ENCODE measurements around the gene TYRP1.
"Not testable (repeated sequence)": the region's sequence is repeated elsewhere in the genome, so short reads cannot be mapped to it uniquely, and the experiment has no call there.

TYRP1 gene, protein sequence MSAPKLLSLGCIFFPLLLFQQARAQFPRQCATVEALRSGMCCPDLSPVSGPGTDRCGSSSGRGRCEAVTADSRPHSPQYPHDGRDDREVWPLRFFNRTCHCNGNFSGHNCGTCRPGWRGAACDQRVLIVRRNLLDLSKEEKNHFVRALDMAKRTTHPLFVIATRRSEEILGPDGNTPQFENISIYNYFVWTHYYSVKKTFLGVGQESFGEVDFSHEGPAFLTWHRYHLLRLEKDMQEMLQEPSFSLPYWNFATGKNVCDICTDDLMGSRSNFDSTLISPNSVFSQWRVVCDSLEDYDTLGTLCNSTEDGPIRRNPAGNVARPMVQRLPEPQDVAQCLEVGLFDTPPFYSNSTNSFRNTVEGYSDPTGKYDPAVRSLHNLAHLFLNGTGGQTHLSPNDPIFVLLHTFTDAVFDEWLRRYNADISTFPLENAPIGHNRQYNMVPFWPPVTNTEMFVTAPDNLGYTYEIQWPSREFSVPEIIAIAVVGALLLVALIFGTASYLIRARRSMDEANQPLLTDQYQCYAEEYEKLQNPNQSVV
- long read RNA-seq, donor 1: 0 reads
- long read RNA-seq, donor 2: 0 reads
- long read RNA-seq, donor 3: 0 reads
- long read RNA-seq, donor 4: 0 reads
- long read RNA-seq, donor 5: 0 reads
- long read RNA-seq, donor 6: 0 reads
- long read RNA-seq, donor 7: 0 reads
- long read RNA-seq, donor 8: 0 reads

DNA sequence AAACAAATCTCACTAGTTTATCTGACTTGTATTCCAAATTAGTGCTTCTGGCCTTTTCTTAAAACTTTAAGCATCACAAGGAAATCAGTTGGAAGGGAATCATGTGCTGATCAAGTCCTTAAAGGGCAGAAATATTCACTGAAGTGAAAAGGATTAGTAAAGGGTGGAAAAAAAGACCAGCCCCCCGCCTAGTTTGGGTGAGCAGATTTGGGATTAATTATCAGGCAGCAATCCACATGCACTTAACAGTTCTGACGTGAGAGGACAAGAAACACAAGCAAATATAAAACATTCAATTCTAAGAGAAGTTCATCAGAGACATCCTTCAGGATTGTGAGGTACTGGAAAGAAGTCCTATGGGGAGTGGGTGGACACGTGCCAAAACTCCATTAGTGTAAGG is at the start of gene TYRP1:
Gene TYRP1, plus strand, starts transcription at position 245 of the 400 bp plus-strand sequence. CDS start 612 bp downstream, outside the sequence.
- DNase-seq: no peak

DNA sequence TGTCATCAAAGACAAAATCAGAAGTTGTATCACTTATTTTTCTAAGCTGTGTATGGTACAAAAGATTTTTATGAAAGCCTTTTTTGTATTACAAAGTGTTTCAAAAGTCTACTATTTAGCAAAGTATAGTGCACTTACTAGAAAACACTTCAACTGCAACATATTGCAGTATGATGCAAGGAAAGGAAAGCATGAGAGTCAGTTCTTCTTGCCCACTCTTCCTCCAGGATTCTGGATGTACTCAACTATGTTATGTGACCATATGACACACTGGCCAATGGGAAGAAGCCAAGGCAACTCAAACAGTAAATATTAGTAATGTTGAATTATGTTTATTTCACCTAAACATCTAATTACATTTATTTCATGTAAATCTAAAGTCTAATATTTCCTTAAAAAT is 49.5 kb upstream of the TYRP1 start:
- no peak for DNase-seq

DNA sequence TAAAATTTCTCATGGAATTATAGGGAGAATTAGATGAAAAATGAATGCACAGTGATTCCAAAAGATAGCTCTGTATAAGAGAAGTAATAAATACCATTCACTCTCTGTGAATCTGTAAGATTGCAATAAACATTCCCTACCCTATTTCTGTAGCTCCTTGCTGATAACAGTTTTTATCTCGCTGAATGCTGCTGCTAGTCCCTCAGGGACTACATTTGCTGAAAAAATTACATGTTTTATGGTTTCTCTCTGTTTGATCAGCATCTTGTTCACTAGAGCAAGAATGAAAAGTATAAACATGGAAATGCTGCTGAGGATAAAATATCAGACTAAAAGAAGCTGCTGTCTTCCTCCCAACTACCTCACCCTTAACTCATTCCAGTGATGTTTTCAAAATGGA is 44.3 kb upstream of the TYRP1 start:
- DNase-seq: no peak

DNA sequence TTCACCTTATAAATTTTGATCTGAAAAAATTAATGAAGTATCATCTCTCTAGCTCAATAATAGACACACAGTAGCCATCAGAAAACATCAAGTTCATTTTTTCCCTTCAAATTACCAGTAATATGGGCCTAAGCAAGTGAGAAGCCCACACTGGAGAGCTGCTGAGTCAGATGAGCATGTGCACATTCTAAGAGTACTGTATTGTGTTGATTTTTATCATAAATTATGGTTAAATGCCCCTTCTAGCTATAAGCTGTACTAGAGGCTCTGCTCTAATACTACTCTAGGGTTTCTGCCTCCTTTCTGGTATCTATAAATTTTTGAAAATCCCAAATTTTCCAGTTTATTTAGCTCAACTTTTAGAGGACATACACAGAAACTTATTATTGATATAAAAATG is 42.1 kb upstream of the TYRP1 start:
- DNase-seq: no peak

DNA sequence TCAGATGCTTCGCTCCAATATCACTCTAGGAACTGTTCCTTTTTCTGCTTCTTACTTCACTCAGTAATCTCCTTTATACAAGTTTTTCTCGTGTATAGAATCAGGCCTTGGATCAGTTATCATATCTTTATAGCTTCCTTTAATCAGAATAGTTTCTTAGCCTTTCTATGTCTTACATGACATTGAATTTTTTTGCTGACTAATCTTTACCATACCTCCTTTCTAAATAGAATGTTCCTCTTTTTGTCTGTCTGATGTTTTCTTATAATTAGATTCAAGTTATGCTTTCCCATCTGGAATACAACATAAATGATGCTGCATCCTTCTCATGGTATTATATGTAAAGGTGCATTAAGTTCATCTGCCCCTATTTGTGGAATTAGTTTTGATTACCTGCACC is 40.2 kb upstream of the TYRP1 start:
- DNase-seq: no peak

DNA sequence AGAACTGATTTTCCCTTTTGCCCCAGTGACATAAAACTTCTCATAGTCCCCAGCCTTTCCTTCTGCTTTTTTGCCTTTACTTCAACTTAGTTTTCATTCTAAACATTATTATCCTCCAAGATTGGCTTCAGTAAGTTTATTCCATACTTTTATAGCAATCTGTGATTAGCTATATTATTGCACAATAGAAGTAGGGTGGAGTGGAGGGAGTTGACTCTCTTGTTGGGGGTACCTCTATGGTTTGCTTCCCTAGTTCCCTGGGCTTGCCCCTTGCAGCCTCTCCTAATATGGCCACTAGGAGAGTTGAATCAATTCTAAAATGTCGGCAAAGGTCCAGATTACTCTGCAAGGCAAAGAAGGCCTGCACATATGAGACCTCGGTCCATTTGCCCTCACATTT is 36.4 kb upstream of the TYRP1 start:
- no peak for DNase-seq

DNA sequence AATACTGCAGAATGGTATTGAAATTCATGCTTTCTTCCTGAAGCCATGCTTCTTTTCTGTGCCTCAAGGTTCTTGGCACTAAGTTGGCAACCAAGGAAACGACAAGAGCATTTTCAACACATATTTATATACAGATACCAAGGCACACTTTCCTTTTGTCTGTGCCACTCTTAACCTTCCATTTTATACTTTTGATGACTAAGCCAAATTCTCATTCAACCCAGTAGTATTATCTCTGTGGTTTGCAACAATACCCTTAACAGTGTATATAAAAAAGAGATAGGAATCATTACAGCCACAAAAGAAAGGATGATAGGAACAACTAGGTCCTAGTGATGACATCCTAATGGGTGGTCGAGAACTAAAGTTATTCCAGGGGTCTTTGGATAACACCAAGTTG is 36.0 kb upstream of the TYRP1 start:
- no peak for DNase-seq

DNA sequence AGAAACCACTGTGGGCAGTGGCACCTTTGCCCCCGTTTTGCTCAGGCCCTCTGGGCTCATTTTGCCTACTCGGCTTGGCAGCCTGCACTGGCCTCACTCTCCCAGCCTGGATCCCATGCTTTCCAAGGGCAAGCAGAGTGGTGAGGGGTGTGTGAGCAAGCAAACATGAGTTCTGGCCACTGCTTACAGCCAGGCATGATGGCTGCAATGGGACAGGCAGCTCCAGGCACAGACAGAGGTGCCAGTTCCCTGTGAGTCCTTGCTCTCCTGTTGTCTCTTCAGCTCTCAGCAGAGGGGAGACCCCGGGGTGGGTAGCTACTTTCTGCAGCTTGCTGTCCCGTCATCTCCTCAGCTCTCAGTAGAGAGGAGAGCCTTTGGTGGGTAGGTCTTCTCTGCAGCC is 35.2 kb upstream of the TYRP1 start:
- no peak for DNase-seq

DNA sequence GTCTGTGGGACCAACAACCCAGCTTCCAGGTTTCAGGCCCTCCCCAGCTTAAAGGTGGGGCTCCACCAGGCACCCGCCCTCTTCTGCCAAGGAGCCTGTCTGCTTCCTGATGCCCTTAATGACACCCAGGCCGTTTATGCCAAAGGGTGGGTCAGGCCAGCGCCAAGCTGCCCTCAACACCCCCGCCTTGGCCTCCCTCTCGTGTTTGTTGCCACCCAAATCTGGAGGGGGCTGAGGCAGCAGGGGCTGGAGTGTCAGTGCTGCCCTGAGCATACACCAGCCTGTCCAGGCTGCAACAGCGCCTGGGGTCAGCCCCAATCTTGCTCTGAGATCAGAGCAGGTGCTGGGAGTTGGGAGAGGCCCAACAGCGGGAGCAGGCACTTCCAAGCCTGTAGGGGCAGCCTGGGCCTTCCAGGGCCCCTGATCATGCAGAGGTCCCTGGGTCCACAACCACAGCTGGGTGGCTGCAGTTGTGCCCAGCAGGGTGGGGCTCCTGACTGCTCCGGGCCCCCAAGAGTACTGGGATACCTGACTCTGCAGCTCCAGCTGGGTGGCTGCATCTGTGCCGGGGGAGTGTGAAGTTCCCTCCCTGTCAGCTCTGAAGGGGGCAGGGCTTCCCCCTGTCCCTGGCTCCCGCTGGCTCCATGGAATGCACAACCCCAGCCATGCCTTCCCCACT is 34.5 kb upstream of the TYRP1 start:
- DNase-seq: no peak

DNA sequence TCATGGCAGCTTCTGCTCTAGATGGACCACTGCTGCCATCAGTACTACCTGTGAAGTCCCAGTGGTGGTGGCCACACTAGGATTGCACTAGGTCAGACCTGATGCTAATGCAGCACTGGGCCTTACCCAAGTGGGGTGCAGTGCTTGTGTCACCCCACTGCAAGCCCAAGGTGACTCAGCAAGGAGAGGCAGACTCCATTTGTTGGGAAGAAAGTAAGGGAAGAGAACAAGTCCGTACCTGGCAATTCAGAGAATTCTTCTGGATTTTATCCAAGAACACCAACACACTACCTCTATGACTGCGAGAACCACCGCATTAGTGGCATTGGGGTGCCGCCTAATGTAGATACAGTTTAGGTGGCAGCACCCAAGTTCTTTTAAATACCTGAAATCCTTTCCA is 34.0 kb upstream of the TYRP1 start:
- no peak for DNase-seq

DNA sequence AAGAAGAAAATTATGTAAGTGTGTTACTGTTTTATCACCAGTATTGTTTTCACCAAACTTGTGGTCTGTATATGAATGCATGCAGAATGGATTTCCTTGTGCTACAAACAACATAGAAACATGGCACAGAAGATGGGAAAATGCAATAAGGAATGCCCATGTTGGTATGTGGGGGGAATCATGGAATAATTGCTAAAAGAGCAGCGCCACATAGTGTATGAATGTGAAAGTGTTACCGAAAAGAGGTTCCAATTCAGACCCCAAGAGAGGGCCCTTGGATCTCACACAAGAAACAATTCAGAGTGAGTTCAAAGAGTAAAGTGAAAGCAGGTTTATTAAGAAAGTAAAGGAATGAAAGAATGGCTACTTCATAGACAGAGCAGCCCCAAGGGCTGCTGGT is 26.4 kb upstream of the TYRP1 start:
- DNase-seq: no peak

DNA sequence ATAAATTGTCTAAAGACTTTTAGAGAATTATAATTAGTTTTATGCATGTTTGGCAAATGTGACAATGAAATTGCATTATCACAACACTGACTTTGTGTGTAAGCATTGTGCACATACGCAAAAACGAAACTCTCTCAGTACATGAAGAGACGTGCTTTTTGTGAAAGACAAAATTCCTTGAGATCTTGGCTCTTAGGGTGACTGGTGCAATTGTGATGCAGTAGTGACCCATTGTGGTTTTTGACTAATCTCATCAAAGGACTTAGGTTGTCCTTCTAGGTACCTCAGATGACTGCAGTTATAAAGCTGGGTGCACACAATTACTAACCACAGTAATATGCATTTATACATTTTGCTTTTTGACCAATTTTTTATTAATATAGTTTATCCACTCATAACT is 25.3 kb upstream of the TYRP1 start:
- no peak for DNase-seq

DNA sequence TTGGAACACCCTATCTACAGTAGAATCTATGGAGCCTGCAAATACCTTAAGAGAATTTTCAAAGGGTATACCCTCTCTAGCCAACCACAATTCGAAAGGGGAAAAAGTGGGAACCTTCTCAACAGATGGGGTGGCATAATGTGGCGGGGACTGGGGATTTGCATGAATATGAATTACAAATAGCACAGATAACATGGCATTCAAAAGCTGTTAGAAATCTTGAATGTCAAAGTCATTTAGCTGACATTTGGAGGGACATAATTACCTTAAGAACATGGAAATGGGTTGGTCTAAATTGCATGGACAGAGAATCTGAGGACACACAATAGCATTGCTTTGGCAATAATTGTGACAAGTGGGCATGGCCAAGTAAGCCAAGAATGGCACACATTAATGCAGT is 23.2 kb upstream of the TYRP1 start:
- DNase-seq: no peak

DNA sequence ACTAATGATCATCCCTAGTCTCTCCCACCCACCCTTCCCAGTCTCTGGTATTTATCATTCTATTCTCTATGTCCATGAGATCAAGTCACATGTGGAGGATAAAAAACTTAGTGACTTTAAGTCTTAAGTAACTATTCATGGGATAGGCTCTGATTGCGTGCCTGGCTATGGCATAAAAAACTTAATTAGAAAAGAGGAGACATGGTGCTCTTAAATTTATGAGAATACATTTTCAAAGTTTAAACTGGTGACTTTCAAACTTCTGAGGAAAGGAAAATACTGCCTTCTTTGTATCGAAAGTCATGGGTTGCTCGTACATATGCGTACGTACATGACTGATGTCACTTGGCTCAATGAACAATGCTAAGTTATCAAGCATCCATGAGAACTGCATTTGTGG is 18.2 kb upstream of the TYRP1 start:
- DNase-seq: no peak

DNA sequence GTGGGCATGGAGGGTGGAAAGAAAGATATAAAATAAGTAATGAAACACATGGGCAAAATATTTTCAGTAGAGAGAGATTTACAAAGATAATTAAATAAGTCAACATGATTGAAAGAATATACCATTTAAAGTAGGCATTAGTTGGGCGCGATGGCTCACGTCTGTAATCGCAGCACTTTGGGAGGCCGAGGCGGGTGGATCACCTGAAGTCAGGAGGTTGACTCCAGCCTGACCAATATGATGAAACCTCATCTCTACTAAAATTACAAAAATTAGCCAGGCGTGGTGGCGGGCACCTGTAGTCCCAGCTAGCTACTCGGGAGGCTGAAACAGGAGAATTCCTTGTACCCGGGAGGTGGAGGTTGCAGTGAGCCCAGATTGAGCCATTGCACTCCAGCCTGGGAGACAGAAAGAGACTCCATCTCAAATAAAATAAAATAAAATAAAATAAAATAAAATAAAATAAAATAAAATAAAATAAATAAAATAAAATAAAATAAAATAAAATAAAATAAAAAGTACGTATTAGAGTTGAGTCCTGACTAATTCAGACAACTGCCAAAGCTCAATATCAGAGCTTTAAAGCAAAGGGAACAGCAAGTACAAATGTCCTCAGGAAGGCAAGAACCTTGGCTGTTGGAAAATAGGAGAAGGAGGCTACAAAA is 15.6 kb upstream of the TYRP1 start:
- not testable (repeated sequence) for DNase-seq

DNA sequence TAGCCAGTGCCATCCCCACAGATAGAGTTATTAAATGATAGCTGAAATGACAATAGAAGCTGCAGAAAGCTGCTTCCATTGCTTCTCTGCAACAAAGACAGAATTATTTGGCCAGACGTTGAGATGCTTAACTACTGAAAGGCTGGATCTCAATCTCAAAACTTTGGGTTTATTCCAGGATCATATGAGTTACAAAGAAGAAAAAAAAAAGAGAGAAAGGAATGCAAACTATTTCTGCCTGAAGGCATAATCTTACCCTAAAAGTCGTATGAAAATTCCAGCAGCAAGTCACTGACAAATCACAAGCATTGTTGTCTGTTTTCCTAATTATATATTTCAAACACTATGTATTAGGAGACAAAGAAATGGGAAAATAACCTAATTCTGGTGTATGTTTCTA is 12.8 kb upstream of the TYRP1 start:
- DNase-seq: no peak

DNA sequence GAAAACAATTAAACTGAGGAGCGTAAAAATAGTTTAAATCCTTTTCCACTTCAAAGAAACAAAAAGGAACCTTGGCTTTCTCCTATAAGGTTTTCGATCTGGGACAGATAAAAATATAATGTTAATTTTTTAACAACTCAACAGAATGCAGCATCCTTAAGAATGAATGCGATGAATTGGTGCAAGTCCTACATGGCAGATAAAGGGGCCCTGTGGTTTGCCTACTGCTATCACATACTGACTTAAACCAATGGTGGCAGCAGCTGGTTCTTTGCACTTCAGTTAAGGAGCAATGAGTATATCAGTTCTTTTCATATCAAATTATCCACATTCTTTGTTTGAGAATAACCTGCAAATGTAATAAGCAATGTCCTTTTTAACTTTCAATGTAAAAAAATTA is 12.4 kb upstream of the TYRP1 start:
- no peak for DNase-seq

DNA sequence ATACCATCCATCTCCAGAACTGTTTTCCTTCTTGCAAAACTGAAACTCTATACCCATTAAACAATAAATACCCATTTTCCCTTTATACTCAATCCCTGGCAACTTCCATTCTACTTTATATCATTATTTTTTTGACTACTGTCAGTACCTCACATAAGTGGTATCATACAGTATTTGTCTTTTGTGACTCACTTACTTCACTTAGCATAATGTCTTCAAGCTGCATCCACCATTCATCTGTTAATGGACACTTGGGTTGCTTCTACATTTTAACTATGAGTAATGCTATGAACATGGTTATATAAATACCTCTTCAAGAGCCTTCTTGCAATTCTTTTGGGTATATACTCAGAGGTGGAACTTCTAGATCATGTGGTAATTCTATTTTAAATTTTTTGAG is 11.6 kb upstream of the TYRP1 start:
- DNase-seq: no peak

DNA sequence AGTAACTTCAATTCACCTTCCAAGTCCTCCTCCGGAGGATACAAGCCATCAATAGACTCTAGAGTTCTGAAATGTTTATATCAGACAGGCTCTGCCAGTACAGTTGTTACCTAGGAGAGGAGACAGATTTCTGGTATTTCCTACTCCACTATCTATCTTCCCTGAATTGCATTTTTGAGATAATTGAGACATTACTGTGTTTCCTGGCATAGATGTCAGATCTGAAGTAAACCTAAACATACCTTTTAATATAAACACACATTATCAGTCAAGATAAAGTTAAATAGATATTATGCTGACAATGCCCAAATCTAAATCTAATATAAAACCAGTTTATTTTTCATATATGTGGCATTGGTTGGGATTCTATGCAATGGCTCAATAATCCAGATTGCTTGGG is 8.2 kb upstream of the TYRP1 start:
- no peak for DNase-seq

DNA sequence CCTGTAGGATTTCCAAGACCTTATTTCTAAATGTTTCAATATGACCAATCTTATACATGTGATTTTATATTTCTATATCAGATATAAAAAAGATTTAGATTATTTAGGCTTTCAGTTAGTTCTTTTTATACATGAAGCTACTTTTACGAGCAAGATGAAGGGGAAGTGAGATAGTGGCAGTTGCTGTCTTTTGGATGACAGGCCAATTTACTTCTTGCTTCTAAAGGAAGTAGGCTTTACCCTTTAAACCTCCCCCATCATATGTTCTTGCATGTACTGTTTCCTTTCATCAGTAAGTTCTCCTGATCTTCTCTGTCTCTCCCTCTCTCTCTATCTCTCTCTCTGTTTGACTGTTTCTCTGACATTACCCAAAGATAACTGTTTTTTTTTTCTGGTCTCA is 4.0 kb upstream of the TYRP1 start:
- no peak for DNase-seq

DNA sequence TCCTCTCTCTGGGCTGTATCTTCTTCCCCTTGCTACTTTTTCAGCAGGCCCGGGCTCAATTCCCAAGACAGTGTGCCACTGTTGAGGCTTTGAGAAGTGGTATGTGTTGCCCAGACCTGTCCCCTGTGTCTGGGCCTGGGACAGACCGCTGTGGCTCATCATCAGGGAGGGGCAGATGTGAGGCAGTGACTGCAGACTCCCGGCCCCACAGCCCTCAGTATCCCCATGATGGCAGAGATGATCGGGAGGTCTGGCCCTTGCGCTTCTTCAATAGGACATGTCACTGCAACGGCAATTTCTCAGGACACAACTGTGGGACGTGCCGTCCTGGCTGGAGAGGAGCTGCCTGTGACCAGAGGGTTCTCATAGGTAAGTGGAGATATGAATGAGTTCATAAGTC is 828 bp downstream of the TYRP1 start:
- DNase-seq: no peak

DNA sequence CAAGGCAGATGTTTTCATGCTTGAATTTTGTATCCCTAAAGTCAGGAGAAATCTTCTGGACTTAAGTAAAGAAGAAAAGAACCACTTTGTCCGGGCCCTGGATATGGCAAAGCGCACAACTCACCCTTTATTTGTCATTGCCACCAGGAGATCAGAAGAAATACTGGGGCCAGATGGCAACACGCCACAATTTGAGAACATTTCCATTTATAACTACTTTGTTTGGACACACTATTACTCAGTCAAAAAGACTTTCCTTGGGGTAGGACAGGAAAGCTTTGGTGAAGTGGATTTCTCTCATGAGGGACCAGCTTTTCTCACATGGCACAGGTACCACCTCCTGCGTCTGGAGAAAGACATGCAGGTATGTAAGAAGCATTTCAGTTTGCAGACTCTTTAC is 2.3 kb downstream of the TYRP1 start:
- no peak for DNase-seq

Data from right kidney (tissue), 9 donors.